Nucleus accumbens (tissue), 56 donors: ENCODE results near the gene ZMYND11.

Experiments used
- DNase-seq, 56 donors: peaks; one replicate each; lab custom pipeline; 2025; lab: John Stamatoyannopoulos, UW

Gene ZMYND11

GRCh38 chr10:135132-135600, at the start of gene ZMYND11:
Gene ZMYND11, plus strand, starts transcription at chr10:135455. Its CDS starts 44,558 bp downstream, at chr10:180013.
- DNase-seq, result peak in 44 of 56 donors; percentile 18 to 78 (median 54)

DNA sequence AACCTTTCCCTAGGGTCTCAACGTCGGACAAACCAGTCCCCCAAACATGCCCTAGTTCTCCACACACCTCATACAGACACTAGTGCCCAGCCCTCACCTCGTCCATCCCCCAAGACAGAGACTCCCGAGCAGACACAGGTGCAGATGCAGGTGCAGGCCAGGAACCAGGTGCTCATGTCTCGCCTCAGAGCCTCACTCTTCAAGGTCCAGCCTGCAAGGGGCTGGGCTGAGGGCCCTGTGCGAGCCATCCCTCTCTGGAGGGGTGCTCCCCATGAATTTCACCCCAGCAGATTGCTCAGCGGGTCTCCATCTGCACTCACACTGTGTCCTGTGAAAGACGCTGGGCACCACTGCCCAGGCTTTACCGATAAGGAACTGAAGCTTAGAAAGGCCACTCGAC, 49.2 kb upstream of the ZMYND11 start:
- DNase-seq, result no peak

DNA sequence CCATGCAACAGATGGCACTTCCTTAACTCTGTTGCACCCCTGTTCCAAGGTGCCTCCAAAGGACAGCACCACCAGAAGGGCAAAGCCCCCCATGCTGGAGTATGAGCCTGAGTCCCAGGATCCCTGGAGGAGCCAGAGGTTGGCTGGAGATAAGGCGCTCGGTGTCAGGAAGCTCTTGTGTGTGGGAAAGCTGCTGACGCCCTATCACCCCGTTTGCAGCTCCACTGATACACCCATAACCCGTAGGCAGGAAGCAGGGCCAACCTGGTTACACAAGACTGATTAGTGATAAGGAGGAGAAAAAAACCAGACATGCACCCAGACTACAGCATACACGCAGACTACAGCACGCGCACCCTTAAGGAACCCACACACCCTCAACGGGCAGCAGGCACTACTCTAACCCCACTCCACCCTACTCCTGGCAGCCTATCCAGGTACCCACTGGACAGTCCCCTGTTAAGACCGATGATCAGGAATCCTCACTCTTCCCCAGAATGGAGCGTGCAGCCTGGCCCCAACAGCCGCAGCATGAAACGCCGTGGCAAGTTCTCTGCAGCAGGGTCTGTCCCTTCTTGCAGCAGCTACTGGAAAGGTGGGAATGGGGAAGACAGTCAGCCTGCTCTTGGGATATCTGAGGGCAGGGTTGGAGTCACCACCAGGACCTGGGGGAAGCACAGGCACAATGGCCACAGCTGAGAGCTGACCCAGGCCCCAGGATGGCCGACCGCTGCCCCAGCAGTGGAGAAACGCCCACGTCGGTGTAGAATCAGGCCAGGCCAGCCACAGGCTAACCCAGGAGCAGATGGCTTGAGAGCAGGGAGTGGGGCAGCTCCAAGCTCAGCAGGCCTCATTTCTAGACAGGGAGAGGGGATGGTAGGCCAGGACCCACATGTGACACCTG, 47.8 kb upstream of the ZMYND11 start:
- DNase-seq, result no peak

GRCh38 chr10:88253-88652, 47.0 kb upstream of the ZMYND11 start:
- no peak for DNase-seq

GRCh38 chr10:89248-89647, 46.0 kb upstream of the ZMYND11 start:
- no peak for DNase-seq

GRCh38 chr10:90161-90560, 45.1 kb upstream of the ZMYND11 start:
- DNase-seq, result no peak

GRCh38 chr10:91313-91712, 43.9 kb upstream of the ZMYND11 start:
- DNase-seq, result no peak

DNA sequence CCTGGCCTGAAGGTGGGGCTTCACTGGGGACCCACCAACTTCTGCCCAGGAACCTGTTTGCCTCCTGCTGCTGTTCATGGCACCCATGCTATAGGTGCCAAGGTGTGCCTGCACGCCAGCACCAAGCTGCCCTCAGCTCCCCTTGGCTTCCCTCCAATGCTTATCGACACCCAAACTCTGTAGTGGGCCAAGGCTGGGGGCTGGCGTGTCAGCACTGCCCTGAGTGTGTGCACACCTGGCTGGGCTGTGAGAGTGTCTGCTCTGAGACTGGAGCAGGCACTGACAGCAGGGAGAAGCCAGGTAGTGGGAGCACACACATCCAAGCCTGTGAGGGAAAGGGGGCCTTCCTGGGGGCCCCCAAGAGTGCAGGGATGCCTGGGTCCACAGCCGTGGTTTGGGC, 43.1 kb upstream of the ZMYND11 start:
- DNase-seq, result no peak

DNA sequence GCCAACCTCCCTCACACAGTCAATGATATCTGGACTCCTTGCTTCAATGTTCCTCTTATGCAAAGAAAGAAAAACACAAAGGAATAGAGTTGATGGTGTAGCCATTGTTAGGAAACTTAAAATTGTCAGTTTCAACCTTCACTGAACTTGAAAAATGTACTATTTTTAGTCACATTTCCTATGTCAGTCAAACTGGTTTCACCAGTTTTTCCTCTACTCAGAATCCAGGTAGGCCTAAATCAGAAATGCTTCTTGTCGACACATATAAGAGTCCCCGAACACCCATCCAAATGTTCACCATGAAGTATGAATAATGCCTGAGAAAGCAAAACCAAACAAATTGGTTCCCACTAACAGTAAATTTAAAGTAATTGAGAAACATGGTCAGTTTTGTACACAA, 42.4 kb upstream of the ZMYND11 start:
- DNase-seq, result no peak

- DNase-seq, result no peak
These were observed 40.6 kb upstream of the ZMYND11 start for GRCh38 chr10:94613-95012.

GRCh38 chr10:95356-96115, 39.7 kb upstream of the ZMYND11 start:
- DNase-seq, result no peak

GRCh38 chr10:96466-96865, 38.8 kb upstream of the ZMYND11 start:
- DNase-seq, result no peak

- no peak for DNase-seq
These were observed 30.8 kb upstream of the ZMYND11 start for GRCh38 chr10:104416-104815.

DNA sequence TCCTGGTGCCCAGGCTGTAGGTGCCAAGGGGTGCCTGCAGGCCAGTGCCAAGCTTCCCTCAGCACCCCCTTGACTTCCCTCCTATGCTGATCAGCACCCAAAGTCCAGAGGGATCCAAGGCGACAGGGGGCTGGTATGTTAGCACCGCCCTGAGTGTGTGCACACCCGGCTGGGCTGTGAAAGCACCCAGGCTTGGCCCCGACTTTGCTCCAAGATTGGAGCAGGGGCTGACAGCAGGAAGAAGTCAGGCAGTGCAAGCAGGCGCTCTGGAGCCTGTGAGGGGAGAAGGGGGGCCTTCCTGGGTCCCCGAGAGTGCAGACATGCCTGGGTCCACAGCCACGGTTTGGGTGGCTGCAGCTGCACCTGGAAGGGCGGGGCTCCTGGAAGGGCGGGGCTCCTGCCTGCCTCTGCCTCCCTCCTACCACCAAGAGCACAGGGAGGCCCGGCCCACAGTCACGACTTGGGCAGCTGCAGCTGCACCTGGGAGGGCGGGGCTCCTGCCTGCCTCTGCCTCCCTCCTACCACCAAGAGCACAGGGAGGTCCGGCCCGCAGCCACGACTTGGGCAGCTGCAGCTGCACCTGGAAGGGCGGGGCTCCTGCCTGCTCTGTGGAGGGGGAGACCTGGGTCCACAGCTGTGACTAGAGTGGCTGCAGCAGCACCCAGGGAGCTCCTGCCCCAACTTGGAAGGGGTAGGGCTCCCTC, 30.2 kb upstream of the ZMYND11 start:
- DNase-seq, result no peak

DNA sequence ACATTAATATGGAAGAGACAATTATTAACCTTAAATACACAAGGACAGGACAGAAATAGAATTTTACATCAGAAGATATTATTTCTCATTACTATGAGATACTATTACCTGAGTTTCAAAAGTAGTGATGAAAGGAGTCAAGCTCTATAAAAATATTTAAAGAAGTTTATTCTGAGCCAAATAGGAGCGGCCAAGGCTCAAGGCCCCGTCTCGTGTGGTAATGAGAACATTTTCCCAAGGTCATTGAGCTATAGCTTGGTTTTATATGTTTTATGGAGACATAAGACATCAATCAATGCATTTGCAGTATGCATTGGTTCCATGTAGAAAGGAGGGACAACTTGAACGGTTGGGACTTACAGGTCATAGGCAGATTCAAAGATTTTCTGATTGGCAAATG, 29.4 kb upstream of the ZMYND11 start:
- DNase-seq, result no peak

DNA sequence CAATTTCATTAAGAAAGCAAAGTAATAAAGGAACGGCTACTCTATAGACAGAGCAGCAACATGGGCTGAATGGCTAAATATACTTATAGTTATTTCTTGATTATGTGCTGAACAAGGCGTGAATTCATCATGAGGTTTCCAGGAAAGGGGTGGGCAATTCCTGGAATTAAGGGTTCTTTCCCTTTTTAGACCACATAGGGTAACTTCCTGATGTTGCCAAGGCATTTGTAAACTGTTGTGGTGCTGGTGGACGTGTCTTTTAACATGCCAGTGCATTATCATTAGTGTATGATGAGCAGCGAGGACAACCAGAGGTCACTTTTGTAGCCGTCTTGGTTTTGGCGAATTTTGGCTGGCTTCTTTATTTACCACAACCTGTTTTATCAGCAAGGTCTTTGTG, 28.5 kb upstream of the ZMYND11 start:
- no peak for DNase-seq

- no peak for DNase-seq
These were observed 23.0 kb upstream of the ZMYND11 start for GRCh38 chr10:112246-112645.

GRCh38 chr10:124874-125273, 10.4 kb upstream of the ZMYND11 start:
- DNase-seq, result no peak

GRCh38 chr10:127612-128432, 7.4 kb upstream of the ZMYND11 start:
- peak in 2 of 56 donors; percentile 10 to 16 for DNase-seq

DNA sequence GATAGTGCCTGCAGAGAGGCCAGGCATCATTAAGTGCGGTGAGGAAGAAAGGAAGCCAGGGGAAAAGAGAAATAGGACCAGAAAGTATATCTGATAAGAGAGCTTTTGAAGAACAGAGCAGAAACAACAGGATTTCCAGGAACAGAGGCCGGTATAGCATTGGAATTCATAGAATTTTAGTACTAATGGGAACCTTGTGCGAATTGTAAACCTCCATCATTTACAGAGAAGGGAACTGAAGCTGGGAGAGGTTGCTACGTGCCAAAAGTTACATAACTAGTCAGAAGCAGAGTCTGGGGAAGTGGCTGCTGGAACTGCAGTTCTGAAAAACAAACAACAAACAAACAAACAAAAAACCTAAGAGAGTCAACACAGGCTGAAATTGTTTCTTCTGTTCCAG, 5.4 kb upstream of the ZMYND11 start:
- no peak for DNase-seq
